HG02642 (cell line): ENCODE measurements around the gene PDCD1.

Source experiments
- ATAC-seq: cut with Tn5 transposase; IDR thresholded peaks from one replicate; pipeline ENCODE4 v1.9.1; 2021; ENCODE audit warnings: mild to moderate bottlenecking; ENCODE audit not compliant: unreplicated experiment, poor library complexity

The PDCD1 gene

GRCh38 chr2:241866790-241867645, 8.3 kb upstream of the PDCD1 start:
- no peak for ATAC-seq

- ATAC-seq = no peak
These were observed 7.5 kb upstream of the PDCD1 start for GRCh38 chr2:241865957-241866789.

GRCh38 chr2:241865416-241865956, 6.8 kb upstream of the PDCD1 start:
- ATAC-seq = no peak

- ATAC-seq = no peak
These were observed 6.1 kb upstream of the PDCD1 start for GRCh38 chr2:241864850-241865213.

GRCh38 chr2:241864168-241864849, 5.6 kb upstream of the PDCD1 start:
- ATAC-seq = no peak

- ATAC-seq = no peak
These were observed 4.9 kb upstream of the PDCD1 start for GRCh38 chr2:241863536-241863954.

GRCh38 chr2:241862775-241863535, 4.3 kb upstream of the PDCD1 start:
- ATAC-seq = no peak

GRCh38 chr2:241862093-241862492, 3.4 kb upstream of the PDCD1 start:
- no peak for ATAC-seq

- no peak for ATAC-seq
These were observed 2.6 kb upstream of the PDCD1 start for GRCh38 chr2:241861264-241861663.

- ATAC-seq = peak; percentile 10
These were observed 1.7 kb upstream of the PDCD1 start for GRCh38 chr2:241860184-241861078.

GRCh38 chr2:241859436-241860183, 916 bp upstream of the PDCD1 start:
- peak; percentile 51 for ATAC-seq

- ATAC-seq = peak; percentile 22
These were observed 332 bp upstream of the PDCD1 start for GRCh38 chr2:241859017-241859435.

GRCh38 chr2:241857572-241858121, 1.0 kb downstream of the PDCD1 start:
- ATAC-seq = no peak

- ATAC-seq = no peak
These were observed 1.6 kb downstream of the PDCD1 start for GRCh38 chr2:241857041-241857541.

GRCh38 chr2:241855888-241856422, 2.7 kb downstream of the PDCD1 start:
- ATAC-seq = no peak

- ATAC-seq = no peak
These were observed 3.3 kb downstream of the PDCD1 start for GRCh38 chr2:241855245-241855887.
